CD4-positive, alpha-beta T cell treated with Interleukin-10 for 1 hour (primary cell): ENCODE data around the gene RNF187.
A peak's percentile ranks its signal among the peaks of the same experiment; 100 is the strongest.

Experiments
- DNase-seq: peaks from one replicate; pipeline ENCODE4 v3.0.0-alpha.2; 2020

The RNF187 gene

GRCh38 chr1:228511546-228512445 lies 24.6 kb downstream of the RNF187 start:
- DNase-seq, result no peak

GRCh38 chr1:228512781-228513198 lies 25.6 kb downstream of the RNF187 start:
- DNase-seq, result no peak

- no peak for DNase-seq
Measured at GRCh38 chr1:228513236-228513900, 26.2 kb downstream of the RNF187 start.

- DNase-seq, result no peak
Measured at GRCh38 chr1:228514421-228514820, 27.2 kb downstream of the RNF187 start.

GRCh38 chr1:228515200-228515834 lies 28.1 kb downstream of the RNF187 start:
- peak; percentile 59 for DNase-seq

GRCh38 chr1:228517655-228518054 lies 30.5 kb downstream of the RNF187 start:
- DNase-seq, result no peak

- DNase-seq, result no peak
Measured at GRCh38 chr1:228527596-228527995, 40.4 kb downstream of the RNF187 start.

- DNase-seq, result no peak
Measured at GRCh38 chr1:228528612-228529011, 41.4 kb downstream of the RNF187 start.

- DNase-seq, result no peak
Measured at GRCh38 chr1:228530086-228530758, 43.0 kb downstream of the RNF187 start.

- DNase-seq, result no peak
Measured at GRCh38 chr1:228530951-228531731, 44.0 kb downstream of the RNF187 start.

- no peak for DNase-seq
Measured at GRCh38 chr1:228538831-228539230, 51.6 kb downstream of the RNF187 start.

- DNase-seq, result no peak
Measured at GRCh38 chr1:228540161-228540917, 53.2 kb downstream of the RNF187 start.

GRCh38 chr1:228541725-228542124 lies 54.5 kb downstream of the RNF187 start:
- no peak for DNase-seq

GRCh38 chr1:228542376-228542775 lies 55.2 kb downstream of the RNF187 start:
- no peak for DNase-seq

GRCh38 chr1:228542981-228543380 lies 55.8 kb downstream of the RNF187 start:
- no peak for DNase-seq

- DNase-seq, result no peak
Measured at GRCh38 chr1:228543396-228543795, 56.2 kb downstream of the RNF187 start.

GRCh38 chr1:228544021-228544850 lies 57.1 kb downstream of the RNF187 start:
- DNase-seq, result no peak

GRCh38 chr1:228544921-228545591 lies 57.9 kb downstream of the RNF187 start:
- DNase-seq, result no peak
